A549 (cell line): Measurements from ENCODE around the gene EML2. TPM values are rescaled to one million over a fixed set of nuclear protein-coding genes. Genes with fewer than 3 reads are reported as not detected.

Experiments
- ATAC-seq, 2 experiments: fragments of 200-7000 bp in 1 of 2; fragments of >200 bp in 1 of 2; cut with Nextera tagmentation in 1 of 2; cut with Tn5 transposase in 1 of 2; 3 replicates each; pipeline versions ENCODE4 v1.8.0 to v1.9.1; 2018 to 2020; ENCODE audit warnings: mild to moderate bottlenecking in 1 of 2, moderate library complexity in 1 of 2
- CTCF ChIA-PET: fragments of 300-600 bp; sonication (Branson Sonifier 250); formaldehyde crosslinking; extraction: SDS; loops from one replicate; lab custom pipeline; 2021; ENCODE audit warnings: antibody characterized with exemption, inconsistent platforms; lab: Yijun Ruan, JAX
- POLR2A ChIA-PET: fragments of 350-600 bp; formaldehyde crosslinking; extraction: SDS; loops from one replicate; lab custom pipeline; 2021; ENCODE audit warnings: antibody characterized with exemption, inconsistent platforms; lab: Yijun Ruan, JAX
- DNase-seq, 2 experiments: peaks; one replicate each; pipeline versions ENCODE4 v3.0.0 to v3.0.0-alpha.2; 2011 to 2016; ENCODE audit warnings: low read depth in 1 of 2, low spot score in 1 of 2
- FAIRE-seq: peaks from 2 replicates; lab custom pipeline; 2011; peaks lifted over from hg19 to GRCh38; lab: Jason Lieb, UNC
- H3K27ac ChIP-seq, 2 experiments: fragments of >200 bp; sonication (Bioruptor Twin); formaldehyde crosslinking; 3 replicates each; pipeline ENCODE4 v1.5.1; 2016 to 2017
- H3K4me1 ChIP-seq: fragments of >200 bp; sonication (Bioruptor Twin); formaldehyde crosslinking; 3 replicates; pipeline ENCODE4 v1.6.1; 2016
- H3K4me2 ChIP-seq: fragments of >200 bp; sonication (Bioruptor Twin); formaldehyde crosslinking; 3 replicates; pipeline ENCODE4 v1.6.1; 2016
- H3K4me3 ChIP-seq: fragments of >200 bp; sonication (Bioruptor Twin); formaldehyde crosslinking; 3 replicates; pipeline ENCODE4 v1.5.1; 2016
- H3K9me3 ChIP-seq: fragments of >200 bp; sonication (Bioruptor Twin); formaldehyde crosslinking; 3 replicates; pipeline ENCODE4 v1.6.1; 2016
- ATOH8 ChIP-seq: fragments of 250-450 bp; sonication (Bioruptor Pico); IDR thresholded peaks from 2 replicates; pipeline ENCODE4 v1.5.0; 2020; ENCODE audit warnings: low read depth, mild to moderate bottlenecking, moderate library complexity
- CEBPB ChIP-seq, 2 experiments: fragments of >200 bp in 1 of 2; sonication (Bioruptor Twin) in 1 of 2; formaldehyde crosslinking in 1 of 2; IDR thresholded peaks; 2 replicates each; pipeline ENCODE4 v1.6.1; 2012 to 2016
- CHD4 ChIP-seq: fragments of 200-600 bp; sonication (generic); IDR thresholded peaks from 2 replicates; pipeline ENCODE4 v1.6.1; 2016; ENCODE audit warnings: antibody characterized with exemption, mild to moderate bottlenecking, borderline replicate concordance
- CTCF ChIP-seq: fragments of >200 bp; sonication (Bioruptor Twin); formaldehyde crosslinking; IDR thresholded peaks from 3 replicates; pipeline ENCODE4 v1.5.1; 2016
- FOSB ChIP-seq: fragments of 250-450 bp; sonication (Bioruptor Pico); IDR thresholded peaks from 2 replicates; pipeline ENCODE4 v1.5.0; 2020; ENCODE audit warnings: mild to moderate bottlenecking, moderate library complexity
- JUN ChIP-seq, 2 experiments: fragments of >200 bp; sonication (Bioruptor Twin); formaldehyde crosslinking; IDR thresholded peaks; 2 replicates in 1 of 2; 3 replicates in 1 of 2; pipeline ENCODE4 v1.6.1; 2016 to 2017
- KDM5A ChIP-seq: fragments of 200-600 bp; sonication (generic); IDR thresholded peaks from 2 replicates; pipeline ENCODE4 v1.6.1; 2016; ENCODE audit warnings: antibody characterized with exemption, mild to moderate bottlenecking
- NPAS2 ChIP-seq: fragments of 250-450 bp; sonication (Bioruptor Pico); IDR thresholded peaks from 2 replicates; pipeline ENCODE4 v1.8.0; 2022; ENCODE audit warnings: mild to moderate bottlenecking, moderate library complexity, borderline replicate concordance
- PHF8 ChIP-seq: fragments of 200-600 bp; sonication (generic); IDR thresholded peaks from 2 replicates; pipeline ENCODE4 v1.6.1; 2016; ENCODE audit warnings: low read depth, mild to moderate bottlenecking, antibody characterized with exemption, moderate library complexity, borderline replicate concordance
- POLR2AphosphoS2 ChIP-seq: conservative IDR thresholded peaks from 2 replicates; pipeline ENCODE4 v1.6.1; 2012; ENCODE audit warnings: low read length, improper control_type of control experiment, inconsistent platforms
- RAD21 ChIP-seq, 2 experiments: fragments of >200 bp in 1 of 2; sonication (Bioruptor Twin) in 1 of 2; formaldehyde crosslinking in 1 of 2; IDR thresholded peaks in 1 of 2; conservative IDR thresholded peaks in 1 of 2; 2 replicates in 1 of 2; 3 replicates in 1 of 2; pipeline ENCODE4 v1.6.1; 2012 to 2018; ENCODE audit warnings: inconsistent platforms in 1 of 2
- RCOR1 ChIP-seq: fragments of 150-350 bp; IDR thresholded peaks from 2 replicates; pipeline ENCODE4 v1.6.1; 2014; ENCODE audit warnings: antibody characterized with exemption, low read length, low read depth
- RFX5 ChIP-seq: fragments of 450-650 bp; IDR thresholded peaks from 2 replicates; pipeline ENCODE4 v1.7.1; 2014; ENCODE audit warnings: antibody characterized with exemption, mild to moderate bottlenecking, moderate library complexity
- RNF2 ChIP-seq: fragments of 200-600 bp; sonication (generic); IDR thresholded peaks from 2 replicates; pipeline ENCODE4 v1.6.1; 2016; ENCODE audit warnings: low read depth, mild to moderate bottlenecking, antibody characterized with exemption, moderate library complexity, borderline replicate concordance
- ZFP36 ChIP-seq: fragments of 450-650 bp; IDR thresholded peaks from 2 replicates; pipeline ENCODE4 v1.6.1; 2014; ENCODE audit warnings: borderline replicate concordance; ENCODE audit not compliant: partially characterized antibody
- WGBS: methylation state at CpG from one replicate; pipeline ENCODE4 v1.1.6; 2017; ENCODE audit errors: missing lambda C conversion rate; 5-methylcytosine and 5-hydroxymethylcytosine counted together
- polyA plus RNA-seq, 4 experiments: library from polyadenylated mRNA; depleted of rRNA in 3 of 4; stranded (reverse); fragments of >200 nt; fragmentation: RNase III in 1 of 4; extraction: RNeasy Plus Mini Kit Qiagen cat#74134 plus additional on column Dnase treatment in 1 of 4; gene quantifications; 2 replicates in 3 of 4; 3 replicates in 1 of 4; pipeline ENCODE4 v1.2.3, GENCODE V29; 2011 to 2017
- TF ChIP-seq, protein P1 (sequence below): IDR thresholded peaks from 2 replicates; pipeline ENCODE4 v1.6.1; 2012
- TF ChIP-seq, protein P2 (sequence below): fragments of 450-650 bp; IDR thresholded peaks from 2 replicates; pipeline ENCODE4 v1.6.1; 2014; ENCODE audit warnings: antibody characterized with exemption
- TF ChIP-seq, protein P3 (sequence below): IDR thresholded peaks from 2 replicates; pipeline ENCODE4 v1.6.1; 2012; ENCODE audit warnings: low read depth, borderline replicate concordance

EML2 gene
- polyA plus RNA-seq, 2 of the 4 experiments (the other 2 are of a cell fraction): 22.7 to 25.9 TPM

- FAIRE-seq (no peak), ATAC-seq (no peak)
- no peaks in the 10 kb centered on the region for H3K9me3 ChIP-seq
- CTCF ChIA-PET: interaction anchor here (0.7 to 7.4 kb wide), 4 partner anchors 14 to 110 kb away, joined by 3 to 52 read pairs (median 20); partner anchors contain the start of gene EML2
- WGBS: 0% methylated on average over 1 of the region's 1 CpG
- no peak overlapping the region for H3K4me3 ChIP-seq
- H3K4me2 ChIP-seq: no peak overlapping the region
- TF ChIP-seq JUN (IDR thresholded peaks at IDR 0.05): no peak
- TF ChIP-seq ZFP36: peak; percentile 84
- TF ChIP-seq ATOH8 (CRISPR knock-in tag): no peak
- TF ChIP-seq, protein P1, sequence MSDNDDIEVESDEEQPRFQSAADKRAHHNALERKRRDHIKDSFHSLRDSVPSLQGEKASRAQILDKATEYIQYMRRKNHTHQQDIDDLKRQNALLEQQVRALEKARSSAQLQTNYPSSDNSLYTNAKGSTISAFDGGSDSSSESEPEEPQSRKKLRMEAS: no peak
- TF ChIP-seq, all 56 proteins: peak for 1
- no peak overlapping the region for H3K27ac ChIP-seq
- peaks cover 16% of the 10 kb centered on the region for H3K4me1 ChIP-seq
- POLR2A ChIA-PET: interaction anchor here (0.7 kb wide), 1 partner anchor 96 kb away, joined by 3 read pairs; no protein-coding TSS in a partner anchor
- no peak for DNase-seq
Measured at GRCh38 chr19:45593520-45593919, 45.7 kb downstream of the EML2 start.

DNA sequence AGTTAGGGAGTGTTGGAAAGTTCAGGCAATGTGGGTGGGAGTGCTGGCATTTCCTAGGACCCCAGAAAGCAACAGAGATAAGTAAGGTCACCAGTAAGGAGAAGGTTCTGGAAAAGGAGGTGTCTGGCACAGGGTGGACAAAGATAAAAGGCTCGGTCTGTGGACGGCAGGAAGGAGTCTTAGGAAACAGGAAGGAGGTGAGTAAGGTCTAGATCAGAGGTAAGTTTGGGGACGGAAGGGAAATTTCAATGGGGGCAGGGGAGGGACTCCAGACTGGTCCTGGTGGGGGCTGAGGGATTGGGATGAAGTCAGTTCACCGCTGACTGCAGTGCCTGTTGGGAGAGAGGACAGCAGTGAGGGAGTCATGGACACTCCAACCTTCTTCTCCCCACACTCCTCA, 46.8 kb downstream of the EML2 start:
- ATAC-seq (no peak), FAIRE-seq (no peak), DNase-seq (no peak)
- 20% methylated on average over 4 of the region's 4 CpGs for WGBS
- no peak overlapping the region for H3K4me3 ChIP-seq
- no peak for TF ChIP-seq RFX5
- TF ChIP-seq FOSB (CRISPR knock-in tag): no peak
- no peak for TF ChIP-seq ZFP36
- TF ChIP-seq POLR2AphosphoS2: no peak
- TF ChIP-seq CEBPB (IDR thresholded peaks at IDR 0.05): no peak
- no peak for TF ChIP-seq RCOR1
- TF ChIP-seq, all 56 proteins: peak for 0
- Histone ChIP-seq H3K4me2 (no peak overlapping the region), H3K27ac (no peak overlapping the region), H3K4me1 (0 out of 3 replicates have a peak, but pooled peaks cover 4% of the 10 kb centered on the region), H3K9me3 (no peaks in the 10 kb centered on the region)
- ChIA-PET POLR2A (no interaction called here), CTCF (interaction anchor here (0.6 to 7.4 kb wide), 6 partner anchors 12 to 110 kb away, joined by 3 to 92 read pairs (median 26); partner anchors contain the start of gene EML2)

GRCh38 chr19:45591638-45592005, 47.6 kb downstream of the EML2 start:
- Histone ChIP-seq H3K4me2 (no peak overlapping the region), H3K4me3 (no peak overlapping the region), H3K4me1 (0 out of 3 replicates have a peak, but pooled peaks cover 4% of the 10 kb centered on the region), H3K27ac (no peak overlapping the region), H3K9me3 (no peaks in the 10 kb centered on the region)
- ATAC-seq (no peak), DNase-seq (no peak)
- 93% methylated on average over 21 of the region's 21 CpGs for WGBS
- CTCF ChIA-PET: interaction anchor here (0.6 to 4.2 kb wide), 20 partner anchors 9 to 307 kb away, joined by 3 to 92 read pairs (median 6); partner anchors contain the start of genes EML2, QPCTL and SIX5
- no peak for TF ChIP-seq RNF2
- no peak for TF ChIP-seq CHD4
- TF ChIP-seq, protein P2, sequence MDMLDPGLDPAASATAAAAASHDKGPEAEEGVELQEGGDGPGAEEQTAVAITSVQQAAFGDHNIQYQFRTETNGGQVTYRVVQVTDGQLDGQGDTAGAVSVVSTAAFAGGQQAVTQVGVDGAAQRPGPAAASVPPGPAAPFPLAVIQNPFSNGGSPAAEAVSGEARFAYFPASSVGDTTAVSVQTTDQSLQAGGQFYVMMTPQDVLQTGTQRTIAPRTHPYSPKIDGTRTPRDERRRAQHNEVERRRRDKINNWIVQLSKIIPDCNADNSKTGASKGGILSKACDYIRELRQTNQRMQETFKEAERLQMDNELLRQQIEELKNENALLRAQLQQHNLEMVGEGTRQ: no peak
- TF ChIP-seq NPAS2 (CRISPR knock-in tag): no peak
- no peak for TF ChIP-seq POLR2AphosphoS2
- TF ChIP-seq KDM5A: no peak
- TF ChIP-seq, all 56 proteins: peak for 0
- FAIRE-seq: no peak
- POLR2A ChIA-PET: interaction anchor here (1.4 kb wide), 1 partner anchor 51 kb away, joined by 3 read pairs; no protein-coding TSS in a partner anchor

- WGBS: 51% methylated on average over 48 of the region's 48 CpGs
- FAIRE-seq: no peak
- Histone ChIP-seq H3K4me3 (no peak overlapping the region), H3K27ac (peak overlapping the region in 1 of 2 experiments; percentile 39; a peak in 1 of 6 replicates), H3K4me2 (peak overlapping the region; percentile 40; the same call in 2 of the 3 replicates), H3K4me1 (0 out of 3 replicates have a peak, but pooled peaks cover 4% of the 10 kb centered on the region), H3K9me3 (no peaks in the 10 kb centered on the region)
- peak; percentile 83 to 93 for ATAC-seq
- peak; percentile 80 to 85 for DNase-seq
- ChIA-PET POLR2A (interaction anchor here (1.4 kb wide), 1 partner anchor 51 kb away, joined by 3 read pairs; no protein-coding TSS in a partner anchor), CTCF (interaction anchor here (0.6 to 4.2 kb wide), 33 partner anchors 9 to 520 kb away, joined by 3 to 92 read pairs (median 4); partner anchors contain the start of genes EML2, MEIOSIN, QPCTL and SIX5)
- TF ChIP-seq, protein P2: peak; percentile 77
- peak; percentile 67 for TF ChIP-seq CTCF
- peak; percentile 84 to 96 for TF ChIP-seq RAD21 (conservative IDR thresholded peaks at IDR 0.05 in 1 of 2, IDR thresholded peaks at IDR 0.05 in 1 of 2)
- TF ChIP-seq, protein P3, sequence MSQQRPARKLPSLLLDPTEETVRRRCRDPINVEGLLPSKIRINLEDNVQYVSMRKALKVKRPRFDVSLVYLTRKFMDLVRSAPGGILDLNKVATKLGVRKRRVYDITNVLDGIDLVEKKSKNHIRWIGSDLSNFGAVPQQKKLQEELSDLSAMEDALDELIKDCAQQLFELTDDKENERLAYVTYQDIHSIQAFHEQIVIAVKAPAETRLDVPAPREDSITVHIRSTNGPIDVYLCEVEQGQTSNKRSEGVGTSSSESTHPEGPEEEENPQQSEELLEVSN: peak; percentile 94
- no peak for TF ChIP-seq PHF8
Measured at GRCh38 chr19:45591004-45591637, 48.1 kb downstream of the EML2 start.
